IMR-90 (cell line): ENCODE measurements around the gene DEK. TPM values are rescaled to one million over a fixed set of nuclear protein-coding genes. Genes with fewer than 3 reads are reported as not detected.

Experiments
- ATAC-seq: fragments of 200-7000 bp; cut with Tn5 transposase; 2 replicates; pipeline ENCODE4 v1.9.1; 2020; ENCODE audit warnings: low read depth, mild to moderate bottlenecking, moderate library complexity
- BruUV-seq: library from RNA; stranded (reverse); fragments of 400-500 nt; replicated peaks from 2 replicates; lab custom pipeline; 2021; lab: Mats Ljungman, UMichigan
- CTCF ChIA-PET: fragments of 300-600 bp; formaldehyde crosslinking; extraction: SDS; loops from one replicate; lab custom pipeline; 2021; ENCODE audit warnings: antibody characterized with exemption; lab: Yijun Ruan, JAX
- POLR2A ChIA-PET: fragments of 300-600 bp; sonication (Branson Sonifier 250); formaldehyde crosslinking; loops from one replicate; lab custom pipeline; 2022; ENCODE audit warnings: antibody characterized with exemption; ENCODE audit not compliant: unreplicated experiment; lab: Charles Lee
- DNase-seq: peaks from one replicate; pipeline ENCODE4 v3.0.0; 2013
- H2AFZ ChIP-seq: replicated peaks from 2 replicates; pipeline ENCODE3; 2013; ENCODE audit warnings: low read length, mild to moderate bottlenecking; ENCODE audit not compliant: poor library complexity
- H2AK5ac ChIP-seq: 2 replicates; pipeline ENCODE4 v1.6.1; 2013; ENCODE audit warnings: low read depth, low read length, inconsistent platforms
- H2AK9ac ChIP-seq: replicated peaks from 2 replicates; pipeline ENCODE3; 2013; ENCODE audit warnings: mild to moderate bottlenecking, low read depth, low read length, moderate library complexity; ENCODE audit not compliant: poor library complexity
- H2BK120ac ChIP-seq: 2 replicates; pipeline ENCODE4 v1.6.1; 2013; ENCODE audit warnings: low read depth, low read length, inconsistent platforms
- H2BK15ac ChIP-seq: 3 replicates; pipeline ENCODE4 v1.6.1; 2013; ENCODE audit warnings: low read depth, low read length, inconsistent platforms
- H2BK20ac ChIP-seq: 2 replicates; pipeline ENCODE4 v1.6.1; 2013; ENCODE audit warnings: low read depth, mild to moderate bottlenecking, inconsistent platforms, low read length, moderate library complexity
- H2BK5ac ChIP-seq: 2 replicates; pipeline ENCODE4 v1.6.1; 2013; ENCODE audit warnings: mild to moderate bottlenecking, low read depth, low read length, inconsistent platforms; ENCODE audit not compliant: poor library complexity, severe bottlenecking
- H3K14ac ChIP-seq: replicated peaks from 2 replicates; pipeline ENCODE4 v1.6.1; 2013; ENCODE audit warnings: low read depth, low read length, inconsistent platforms
- H3K18ac ChIP-seq: 2 replicates; pipeline ENCODE4 v1.6.1; 2013; ENCODE audit warnings: low read depth, low read length, control low read depth
- H3K23ac ChIP-seq: 2 replicates; pipeline ENCODE4 v1.6.1; 2013; ENCODE audit warnings: low read depth, low read length, inconsistent platforms
- H3K27ac ChIP-seq: 2 replicates; pipeline ENCODE4 v1.5.1; 2013; ENCODE audit warnings: mild to moderate bottlenecking, control low read depth, low read length; ENCODE audit not compliant: insufficient read depth
- H3K27me3 ChIP-seq: 2 replicates; pipeline ENCODE4 v1.6.1; 2013; ENCODE audit warnings: low read length; ENCODE audit not compliant: control insufficient read depth, insufficient read depth
- H3K36me3 ChIP-seq: 2 replicates; pipeline ENCODE4 v1.6.1; 2013; ENCODE audit warnings: low read length, mixed read lengths; ENCODE audit not compliant: control insufficient read depth, insufficient read depth
- H3K4ac ChIP-seq: 2 replicates; pipeline ENCODE4 v1.6.1; 2013; ENCODE audit warnings: low read depth, low read length, inconsistent platforms
- H3K4me1 ChIP-seq: 2 replicates; pipeline ENCODE4 v1.6.1; 2013; ENCODE audit warnings: low read length, mixed read lengths; ENCODE audit not compliant: control insufficient read depth, insufficient read depth
- H3K4me2 ChIP-seq: 2 replicates; pipeline ENCODE4 v1.6.1; 2013; ENCODE audit warnings: low read depth, mild to moderate bottlenecking, control low read depth, low read length, moderate library complexity
- H3K4me3 ChIP-seq: 2 replicates; pipeline ENCODE4 v1.5.1; 2013; ENCODE audit warnings: low read depth, mild to moderate bottlenecking, control low read depth, low read length, moderate library complexity; ENCODE audit not compliant: insufficient read depth
- H3K56ac ChIP-seq: 2 replicates; pipeline ENCODE4 v1.6.1; 2013; ENCODE audit warnings: low read length, inconsistent platforms; ENCODE audit not compliant: insufficient read depth; ENCODE audit errors: extremely low read depth
- H3K79me1 ChIP-seq, 2 experiments: 2 replicates each; pipeline ENCODE4 v1.6.1; 2013; ENCODE audit warnings: low read length in 2 of 2, inconsistent platforms in 1 of 2, low read depth in 1 of 2
- H3K9ac ChIP-seq: 2 replicates; pipeline ENCODE4 v1.6.1; 2013; ENCODE audit warnings: low read depth, low read length, control low read depth
- H3K9me1 ChIP-seq: 2 replicates; pipeline ENCODE4 v1.6.1; 2013; ENCODE audit warnings: low read length, inconsistent platforms; ENCODE audit not compliant: insufficient read depth
- H3K9me3 ChIP-seq: 2 replicates; pipeline ENCODE4 v1.6.1; 2013; ENCODE audit warnings: low read length; ENCODE audit not compliant: control insufficient read depth, insufficient read depth
- H4K20me1 ChIP-seq: 2 replicates; pipeline ENCODE4 v1.6.1; 2013; ENCODE audit warnings: low read length, inconsistent platforms; ENCODE audit not compliant: insufficient read depth
- H4K5ac ChIP-seq: 2 replicates; pipeline ENCODE4 v1.6.1; 2013; ENCODE audit warnings: mild to moderate bottlenecking, low read depth, low read length, control low read depth
- H4K8ac ChIP-seq, 2 experiments: 2 replicates each; pipeline ENCODE4 v1.6.1; 2013; ENCODE audit warnings: low read depth in 2 of 2, low read length in 2 of 2, control low read depth in 1 of 2, inconsistent platforms in 1 of 2
- H4K91ac ChIP-seq: 2 replicates; pipeline ENCODE4 v1.6.1; 2013; ENCODE audit warnings: low read depth, low read length, inconsistent platforms; ENCODE audit not compliant: insufficient read depth
- BHLHE40 ChIP-seq: fragments of 150-350 bp; IDR thresholded peaks from 2 replicates; pipeline ENCODE4 v1.6.1; 2016; ENCODE audit warnings: mild to moderate bottlenecking, low read depth, low read length
- CEBPB ChIP-seq: IDR thresholded peaks from 2 replicates; pipeline ENCODE4 v1.6.1; 2012; ENCODE audit warnings: low read depth, low read length, improper control_type of control experiment
- CHD1 ChIP-seq: IDR thresholded peaks from 2 replicates; pipeline ENCODE4 v1.6.1; 2012; ENCODE audit warnings: low read depth, low read length, improper control_type of control experiment
- FOS ChIP-seq: fragments of 150-350 bp; IDR thresholded peaks from 2 replicates; pipeline ENCODE4 v1.6.1; 2016; ENCODE audit warnings: low read depth, low read length
- MAFK ChIP-seq: IDR thresholded peaks from 2 replicates; pipeline ENCODE4 v1.6.1; 2012; ENCODE audit warnings: low read depth, low read length, improper control_type of control experiment
- MAZ ChIP-seq: IDR thresholded peaks from 2 replicates; pipeline ENCODE4 v1.6.1; 2012; ENCODE audit warnings: low read depth, mild to moderate bottlenecking, low read length, improper control_type of control experiment, moderate library complexity, borderline replicate concordance
- MXI1 ChIP-seq: IDR thresholded peaks from 2 replicates; pipeline ENCODE4 v1.6.1; 2012; ENCODE audit warnings: low read depth, mild to moderate bottlenecking, low read length, moderate library complexity, borderline replicate concordance
- NFE2L2 ChIP-seq: fragments of 150-350 bp; IDR thresholded peaks from 2 replicates; pipeline ENCODE4 v1.6.1; 2016; ENCODE audit warnings: low read depth, mild to moderate bottlenecking, low read length
- POLR2A ChIP-seq: IDR thresholded peaks from 2 replicates; pipeline ENCODE4 v1.6.1; 2012; ENCODE audit warnings: mild to moderate bottlenecking, low read depth, low read length
- RAD21 ChIP-seq: IDR thresholded peaks from 2 replicates; pipeline ENCODE4 v1.6.1; 2012; ENCODE audit warnings: low read length, improper control_type of control experiment
- RCOR1 ChIP-seq: IDR thresholded peaks from 2 replicates; pipeline ENCODE4 v1.6.1; 2012; ENCODE audit warnings: mild to moderate bottlenecking, low read length, improper control_type of control experiment; ENCODE audit not compliant: insufficient replicate concordance
- RFX5 ChIP-seq: IDR thresholded peaks from 2 replicates; pipeline ENCODE4 v1.8.0; 2012; ENCODE audit warnings: low read depth, mild to moderate bottlenecking, low read length, moderate library complexity
- SMC3 ChIP-seq: fragments of 150-350 bp; IDR thresholded peaks from 2 replicates; pipeline ENCODE4 v1.6.1; 2016; ENCODE audit warnings: low read depth, mild to moderate bottlenecking, antibody characterized with exemption, low read length, moderate library complexity
- USF2 ChIP-seq: fragments of 150-350 bp; IDR thresholded peaks from 2 replicates; pipeline ENCODE4 v1.6.1; 2017; ENCODE audit warnings: mild to moderate bottlenecking, antibody characterized with exemption, low read length, low read depth
- WGBS, 2 experiments: methylation state at CpG; one replicate each; pipeline versions ENCODE4 v1.1.5 to v1.1.7; 2013; ENCODE audit warnings: missing lambda C conversion rate in 2 of 2; ENCODE audit not compliant: insufficient read length in 1 of 2; ENCODE audit errors: extremely low coverage in 2 of 2; 5-methylcytosine and 5-hydroxymethylcytosine counted together
- dilution Hi-C: fragments of 300-500 bp; cut with HindIII; formaldehyde crosslinking; loops from one replicate; pipeline ENCODE4 v1.14.3; 2018; ENCODE audit warnings: low sequenced_read_pairs; ENCODE audit not compliant: unreplicated experiment
- in situ Hi-C: fragments of 300-500 bp; cut with MboI; formaldehyde crosslinking; loops from 3 replicates; pipeline ENCODE4 v1.14.3; 2019; ENCODE audit warnings: low sequenced_read_pairs, inconsistent platforms, mixed read lengths
- intact Hi-C: fragments of 100-400 bp; cut with micrococcal nuclease; formaldehyde crosslinking; loops from 2 replicates; pipeline ENCODE4 v1.10.0; 2022
- polyA plus RNA-seq, 3 experiments: library from polyadenylated mRNA; depleted of rRNA; stranded (reverse); fragments of >200 nt; gene quantifications; 2 replicates each; pipeline ENCODE4 v1.2.3, GENCODE V29; 2012; ENCODE audit warnings: low replicate concordance in 1 of 3
- total RNA-seq: library from RNA; depleted of rRNA; stranded (reverse); fragments of >200 nt; gene quantifications from 2 replicates; pipeline ENCODE4 v1.2.3, GENCODE V29; 2012
- TF ChIP-seq, protein P1 (sequence below): fragments of 150-350 bp; IDR thresholded peaks from 2 replicates; pipeline ENCODE4 v1.6.1; 2016; ENCODE audit warnings: low read depth, mild to moderate bottlenecking, low read length, moderate library complexity, borderline replicate concordance
- TF ChIP-seq, protein P2 (sequence below): conservative IDR thresholded peaks from 2 replicates; pipeline ENCODE4 v1.5.1; 2012; ENCODE audit warnings: mild to moderate bottlenecking, low read depth, low read length, improper control_type of control experiment

DEK gene
- total and polyA plus RNA-seq, 2 of the 4 experiments (the other 2 are of a cell fraction): 33.5 to 37.1 TPM

DNA sequence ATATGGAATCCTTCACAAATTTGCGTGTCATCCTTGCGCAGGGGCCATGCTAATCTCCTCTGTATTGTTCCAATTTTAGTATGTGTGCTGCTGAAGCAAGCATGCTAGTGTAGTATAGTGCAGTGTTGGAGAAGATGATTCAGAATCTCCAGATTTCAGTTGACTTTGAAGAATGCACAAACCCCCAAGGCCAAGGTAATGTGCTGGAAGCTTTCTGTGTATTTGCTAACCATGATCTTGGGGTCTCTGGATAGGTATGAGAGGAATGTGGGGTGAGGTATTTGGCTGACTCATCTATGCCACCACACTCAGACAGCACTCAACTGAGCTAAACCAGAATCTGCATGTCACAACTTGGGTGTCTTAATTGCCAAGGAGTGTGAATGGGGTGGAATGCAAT lies 42.6 kb upstream of the DEK start:
- no peaks in the 10 kb centered on the region for H3K36me3 ChIP-seq
- H3K27me3 ChIP-seq: no peaks in the 10 kb centered on the region
- peak; percentile 48 for DNase-seq
- peak overlapping the region; percentile 35 for H3K27ac ChIP-seq
- peak overlapping the region; percentile 94 for H3K14ac ChIP-seq
- POLR2A ChIA-PET: no interaction called here
- H2BK20ac ChIP-seq: peak overlapping the region; percentile 99
- BruUV-seq: no TSS peak
- H2AK9ac ChIP-seq: peak overlapping the region; percentile 52
- 100% methylated on average over 2 of the region's 2 CpGs; no CpG with 5 or more reads in 1 of the 2 experiments for WGBS, 2 experiments
- H3K4me1 ChIP-seq: peaks cover 13% of the 10 kb centered on the region
- H3K79me1 ChIP-seq: no peaks in the 10 kb centered on the region
- intact Hi-C loops: loop anchor here (5.0 kb wide), 1 partner anchor 150 kb away; the partner anchor contains the start of genes KDM1B and TPMT
- peak overlapping the region; percentile 82 for H2AFZ ChIP-seq
- peak overlapping the region; percentile 40; the same call in 1 of the 2 replicates for H3K4me2 ChIP-seq
- dilution Hi-C loops: no loop called here
- H3K23ac ChIP-seq: peak overlapping the region; percentile 58
- TF ChIP-seq NFE2L2 (no peak), CEBPB (no peak), BHLHE40 (no peak), SMC3 (no peak), CHD1 (no peak), RCOR1 (no peak), MXI1 (no peak), USF2 (no peak), MAFK (no peak), POLR2A (no peak), MAZ (no peak), FOS (no peak), RAD21 (no peak), RFX5 (no peak)
- TF ChIP-seq, protein P1, sequence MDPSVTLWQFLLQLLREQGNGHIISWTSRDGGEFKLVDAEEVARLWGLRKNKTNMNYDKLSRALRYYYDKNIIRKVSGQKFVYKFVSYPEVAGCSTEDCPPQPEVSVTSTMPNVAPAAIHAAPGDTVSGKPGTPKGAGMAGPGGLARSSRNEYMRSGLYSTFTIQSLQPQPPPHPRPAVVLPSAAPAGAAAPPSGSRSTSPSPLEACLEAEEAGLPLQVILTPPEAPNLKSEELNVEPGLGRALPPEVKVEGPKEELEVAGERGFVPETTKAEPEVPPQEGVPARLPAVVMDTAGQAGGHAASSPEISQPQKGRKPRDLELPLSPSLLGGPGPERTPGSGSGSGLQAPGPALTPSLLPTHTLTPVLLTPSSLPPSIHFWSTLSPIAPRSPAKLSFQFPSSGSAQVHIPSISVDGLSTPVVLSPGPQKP: no peak
- TF ChIP-seq, protein P2, sequence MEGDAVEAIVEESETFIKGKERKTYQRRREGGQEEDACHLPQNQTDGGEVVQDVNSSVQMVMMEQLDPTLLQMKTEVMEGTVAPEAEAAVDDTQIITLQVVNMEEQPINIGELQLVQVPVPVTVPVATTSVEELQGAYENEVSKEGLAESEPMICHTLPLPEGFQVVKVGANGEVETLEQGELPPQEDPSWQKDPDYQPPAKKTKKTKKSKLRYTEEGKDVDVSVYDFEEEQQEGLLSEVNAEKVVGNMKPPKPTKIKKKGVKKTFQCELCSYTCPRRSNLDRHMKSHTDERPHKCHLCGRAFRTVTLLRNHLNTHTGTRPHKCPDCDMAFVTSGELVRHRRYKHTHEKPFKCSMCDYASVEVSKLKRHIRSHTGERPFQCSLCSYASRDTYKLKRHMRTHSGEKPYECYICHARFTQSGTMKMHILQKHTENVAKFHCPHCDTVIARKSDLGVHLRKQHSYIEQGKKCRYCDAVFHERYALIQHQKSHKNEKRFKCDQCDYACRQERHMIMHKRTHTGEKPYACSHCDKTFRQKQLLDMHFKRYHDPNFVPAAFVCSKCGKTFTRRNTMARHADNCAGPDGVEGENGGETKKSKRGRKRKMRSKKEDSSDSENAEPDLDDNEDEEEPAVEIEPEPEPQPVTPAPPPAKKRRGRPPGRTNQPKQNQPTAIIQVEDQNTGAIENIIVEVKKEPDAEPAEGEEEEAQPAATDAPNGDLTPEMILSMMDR: no peak
- H4K91ac ChIP-seq: peak overlapping the region; percentile 74
- CTCF ChIA-PET: no interaction called here
- H3K4ac ChIP-seq: peak overlapping the region; percentile 95
- H2BK15ac ChIP-seq: peak overlapping the region; percentile 86; the same call in 1 of the 3 replicates
- peak overlapping the region; percentile 49; the same call in 1 of the 2 replicates for H3K18ac ChIP-seq
- H4K5ac ChIP-seq: no peak overlapping the region; the same call in 1 of the 2 replicates
- in situ Hi-C loops: no loop called here
- H2BK120ac ChIP-seq: peak overlapping the region; percentile 95
- no peak overlapping the region for H3K4me3 ChIP-seq
- H4K8ac ChIP-seq: peak overlapping the region in 1 of 2 experiments; percentile 74; a peak in 2 of 4 replicates
- peak; percentile 52 for ATAC-seq
- H3K9me3 ChIP-seq: peaks cover 2% of the 10 kb centered on the region; the same call in 1 of the 2 replicates
- H3K9me1 ChIP-seq: peaks cover 9% of the 10 kb centered on the region
- peak overlapping the region; percentile 85; the same call in 1 of the 2 replicates for H2AK5ac ChIP-seq
- H3K9ac ChIP-seq: no peak overlapping the region
- H2BK5ac ChIP-seq: peak overlapping the region; percentile 94
- peak overlapping the region; percentile 5; the same call in 1 of the 2 replicates for H3K56ac ChIP-seq
- H4K20me1 ChIP-seq: no peaks in the 10 kb centered on the region
